GM19395 (cell line): Measurements from ENCODE around the gene SLC22A7.

Source experiments
- ATAC-seq: cut with Tn5 transposase; IDR thresholded peaks from one replicate; pipeline ENCODE4 v1.9.1; 2021; ENCODE audit warnings: mild to moderate bottlenecking, moderate library complexity; ENCODE audit not compliant: unreplicated experiment

SLC22A7 gene

GRCh38 chr6:43264599-43265145 lies 33.4 kb upstream of the SLC22A7 start:
- ATAC-seq, result no peak

GRCh38 chr6:43265564-43265963 lies 32.5 kb upstream of the SLC22A7 start:
- ATAC-seq, result no peak

GRCh38 chr6:43267619-43268354 lies 30.3 kb upstream of the SLC22A7 start:
- no peak for ATAC-seq

- no peak for ATAC-seq
Measured at GRCh38 chr6:43268355-43268700, 29.7 kb upstream of the SLC22A7 start.

GRCh38 chr6:43268782-43269272 lies 29.2 kb upstream of the SLC22A7 start:
- ATAC-seq, result no peak

GRCh38 chr6:43269273-43270007 lies 28.6 kb upstream of the SLC22A7 start:
- ATAC-seq, result no peak

GRCh38 chr6:43271103-43271815 lies 26.8 kb upstream of the SLC22A7 start:
- ATAC-seq, result no peak

- ATAC-seq, result no peak
Measured at GRCh38 chr6:43271944-43272343, 26.1 kb upstream of the SLC22A7 start.

GRCh38 chr6:43273707-43274106 lies 24.4 kb upstream of the SLC22A7 start:
- no peak for ATAC-seq

- no peak for ATAC-seq
Measured at GRCh38 chr6:43274127-43274915, 23.7 kb upstream of the SLC22A7 start.

GRCh38 chr6:43274916-43275597 lies 23.0 kb upstream of the SLC22A7 start:
- no peak for ATAC-seq

GRCh38 chr6:43275801-43276576 lies 22.1 kb upstream of the SLC22A7 start:
- no peak for ATAC-seq

- ATAC-seq, result no peak
Measured at GRCh38 chr6:43276577-43277305, 21.3 kb upstream of the SLC22A7 start.

GRCh38 chr6:43277306-43277642 lies 20.8 kb upstream of the SLC22A7 start:
- no peak for ATAC-seq

GRCh38 chr6:43277643-43278523 lies 20.2 kb upstream of the SLC22A7 start:
- ATAC-seq, result no peak

GRCh38 chr6:43278524-43279078 lies 19.5 kb upstream of the SLC22A7 start:
- ATAC-seq, result no peak

GRCh38 chr6:43280234-43280633 lies 17.8 kb upstream of the SLC22A7 start:
- no peak for ATAC-seq
